Measurements from ENCODE around the gene LUC7L3.
A peak's percentile ranks its signal among the peaks of the same experiment; 100 is the strongest.
"Not testable (repeated sequence)": the region's sequence is repeated elsewhere in the genome, so short reads cannot be mapped to it uniquely, and the experiment has no call there.

Gene LUC7L3

GRCh38 chr17:50709053-50709452 is 10.3 kb upstream of the LUC7L3 start:
- not testable (repeated sequence) for DNase-seq

GRCh38 chr17:50710025-50710424 is 9.4 kb upstream of the LUC7L3 start:
- DNase-seq = no peak

GRCh38 chr17:50710650-50711049 is 8.8 kb upstream of the LUC7L3 start:
- DNase-seq = no peak

GRCh38 chr17:50712641-50713040 is 6.8 kb upstream of the LUC7L3 start:
- DNase-seq = no peak

- DNase-seq = no peak
Observed at GRCh38 chr17:50715471-50715870, 3.9 kb upstream of the LUC7L3 start.

GRCh38 chr17:50719924-50720794 is 756 bp downstream of the LUC7L3 start:
- DNase-seq = no peak

- DNase-seq = peak; percentile 12 to 21
Observed at GRCh38 chr17:50721194-50722010, 2.0 kb downstream of the LUC7L3 start.

- DNase-seq = no peak
Observed at GRCh38 chr17:50722746-50723145, 3.3 kb downstream of the LUC7L3 start.

GRCh38 chr17:50724622-50725021 is 5.2 kb downstream of the LUC7L3 start:
- not testable (repeated sequence) for DNase-seq

GRCh38 chr17:50725769-50726655 is 6.6 kb downstream of the LUC7L3 start:
- no peak for DNase-seq

GRCh38 chr17:50728112-50728429 is 8.7 kb downstream of the LUC7L3 start:
- DNase-seq = no peak

GRCh38 chr17:50728881-50729765 is 9.7 kb downstream of the LUC7L3 start:
- DNase-seq = no peak

- no peak for DNase-seq
Observed at GRCh38 chr17:50731575-50732460, 12.4 kb downstream of the LUC7L3 start.

- DNase-seq = no peak
Observed at GRCh38 chr17:50735287-50735686, 15.9 kb downstream of the LUC7L3 start.

GRCh38 chr17:50737118-50737698 is 17.8 kb downstream of the LUC7L3 start:
- DNase-seq = no peak

- no peak for DNase-seq
Observed at GRCh38 chr17:50739098-50739497, 19.7 kb downstream of the LUC7L3 start.

GRCh38 chr17:50745631-50746030 is 26.2 kb downstream of the LUC7L3 start:
- no peak for DNase-seq

GRCh38 chr17:50749245-50749644 is 29.8 kb downstream of the LUC7L3 start:
- DNase-seq = no peak

- no peak for DNase-seq
Observed at GRCh38 chr17:50754521-50754920, 35.1 kb downstream of the LUC7L3 start.

- DNase-seq = no peak
Observed at GRCh38 chr17:50758524-50758923, 39.1 kb downstream of the LUC7L3 start.

Measured in inflammatory macrophage (primary cell).